Upper lobe of right lung (tissue), 1 donor: Measurements from ENCODE around the gene C16orf90. TPM values are rescaled to one million over a fixed set of nuclear protein-coding genes. Genes with fewer than 3 reads are reported as not detected.

ENCODE experiments used
- ATAC-seq: fragments of 200-7000 bp; cut with Tn5 transposase; one replicate; pipeline ENCODE4 v1.9.1; 2020; ENCODE audit warnings: mild to moderate bottlenecking, moderate library complexity
- DNase-seq: peaks from one replicate; pipeline ENCODE4 v3.0.0-alpha.2; 2020
- H3K27ac ChIP-seq: fragments of 200-600 bp; one replicate; pipeline ENCODE4 v1.8.0; 2022
- H3K27me3 ChIP-seq: fragments of 200-600 bp; one replicate; pipeline ENCODE4 v1.8.0; 2022; ENCODE audit warnings: mild to moderate bottlenecking
- H3K36me3 ChIP-seq: fragments of 200-600 bp; one replicate; pipeline ENCODE4 v1.8.0; 2022
- H3K4me1 ChIP-seq: fragments of 200-600 bp; one replicate; pipeline ENCODE4 v1.8.0; 2022
- H3K4me3 ChIP-seq: fragments of 200-600 bp; one replicate; pipeline ENCODE4 v1.8.0; 2022; ENCODE audit warnings: mild to moderate bottlenecking
- H3K9me3 ChIP-seq: fragments of 200-600 bp; one replicate; pipeline ENCODE4 v1.8.0; 2022
- intact Hi-C: fragments of 100-400 bp; cut with DNase I; formaldehyde crosslinking; loops from one replicate; pipeline ENCODE4 v1.11.0; 2022
- long read RNA-seq: library from polyadenylated mRNA; unstranded; transcript quantifications from one replicate; pipeline ENCODE4 v2.0.0, GENCODE V29; 2021
- total RNA-seq: library from RNA; stranded (reverse); fragmentation: NEBNext Ultra II Directional; extraction: Animal tissue kit (Norgen Biotek cat#: 25700); gene quantifications from one replicate; pipeline ENCODE4 v1.2.1, GENCODE V29; 2021
- TF ChIP-seq, protein P1 (sequence below): fragments of 200-600 bp; IDR thresholded peaks from one replicate; pipeline ENCODE4 v1.8.0; 2022; ENCODE audit warnings: antibody characterized with exemption
- donor health status: DM: no; HTN: yes; CAD: no; lungs with severe emphysema.

C16orf90 gene, protein sequence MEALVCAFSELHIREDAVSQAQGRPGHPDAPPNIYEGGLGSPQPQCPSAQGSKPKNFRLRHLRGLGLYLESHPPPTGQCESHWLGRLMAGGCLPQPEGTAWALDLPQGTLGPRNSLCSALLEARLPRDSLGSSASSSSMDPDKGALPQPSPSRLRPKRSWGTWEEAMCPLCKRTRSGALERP
- total RNA-seq, result not detected
- long read RNA-seq, result 0 reads

GRCh38 chr16:3495176-3495575 lies at the start of gene C16orf90:
Gene C16orf90, minus strand, starts transcription at chr16:3495489. Its CDS starts 68 bp downstream, at chr16:3495421.
- peak; percentile 32 for DNase-seq
- intact Hi-C loops, result no loop called here
- TF ChIP-seq, protein P1, sequence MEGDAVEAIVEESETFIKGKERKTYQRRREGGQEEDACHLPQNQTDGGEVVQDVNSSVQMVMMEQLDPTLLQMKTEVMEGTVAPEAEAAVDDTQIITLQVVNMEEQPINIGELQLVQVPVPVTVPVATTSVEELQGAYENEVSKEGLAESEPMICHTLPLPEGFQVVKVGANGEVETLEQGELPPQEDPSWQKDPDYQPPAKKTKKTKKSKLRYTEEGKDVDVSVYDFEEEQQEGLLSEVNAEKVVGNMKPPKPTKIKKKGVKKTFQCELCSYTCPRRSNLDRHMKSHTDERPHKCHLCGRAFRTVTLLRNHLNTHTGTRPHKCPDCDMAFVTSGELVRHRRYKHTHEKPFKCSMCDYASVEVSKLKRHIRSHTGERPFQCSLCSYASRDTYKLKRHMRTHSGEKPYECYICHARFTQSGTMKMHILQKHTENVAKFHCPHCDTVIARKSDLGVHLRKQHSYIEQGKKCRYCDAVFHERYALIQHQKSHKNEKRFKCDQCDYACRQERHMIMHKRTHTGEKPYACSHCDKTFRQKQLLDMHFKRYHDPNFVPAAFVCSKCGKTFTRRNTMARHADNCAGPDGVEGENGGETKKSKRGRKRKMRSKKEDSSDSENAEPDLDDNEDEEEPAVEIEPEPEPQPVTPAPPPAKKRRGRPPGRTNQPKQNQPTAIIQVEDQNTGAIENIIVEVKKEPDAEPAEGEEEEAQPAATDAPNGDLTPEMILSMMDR, result no peak
- Histone ChIP-seq H3K27me3 (no peaks in the 10 kb centered on the region), H3K27ac (no peak within 1 kb of the TSS), H3K9me3 (no peaks in the 10 kb centered on the region), H3K4me3 (no peak within 1 kb of the TSS), H3K36me3 (no peaks in the 10 kb centered on the region), H3K4me1 (no peaks in the 10 kb centered on the region)
- ATAC-seq, result no peak

GRCh38 chr16:3542601-3543373 lies 47.5 kb upstream of the C16orf90 start:
- peak; percentile 38 for DNase-seq
- no peaks in the 10 kb centered on the region for H3K27me3 ChIP-seq
- no peaks in the 10 kb centered on the region for H3K9me3 ChIP-seq
- intact Hi-C loops, result no loop called here
- peaks cover 8% of the 10 kb centered on the region for H3K36me3 ChIP-seq
- no peak for ATAC-seq
- H3K27ac ChIP-seq, result no peak overlapping the region
- no peaks in the 10 kb centered on the region for H3K4me1 ChIP-seq
- TF ChIP-seq, protein P1, result no peak
- H3K4me3 ChIP-seq, result no peak overlapping the region

DNA sequence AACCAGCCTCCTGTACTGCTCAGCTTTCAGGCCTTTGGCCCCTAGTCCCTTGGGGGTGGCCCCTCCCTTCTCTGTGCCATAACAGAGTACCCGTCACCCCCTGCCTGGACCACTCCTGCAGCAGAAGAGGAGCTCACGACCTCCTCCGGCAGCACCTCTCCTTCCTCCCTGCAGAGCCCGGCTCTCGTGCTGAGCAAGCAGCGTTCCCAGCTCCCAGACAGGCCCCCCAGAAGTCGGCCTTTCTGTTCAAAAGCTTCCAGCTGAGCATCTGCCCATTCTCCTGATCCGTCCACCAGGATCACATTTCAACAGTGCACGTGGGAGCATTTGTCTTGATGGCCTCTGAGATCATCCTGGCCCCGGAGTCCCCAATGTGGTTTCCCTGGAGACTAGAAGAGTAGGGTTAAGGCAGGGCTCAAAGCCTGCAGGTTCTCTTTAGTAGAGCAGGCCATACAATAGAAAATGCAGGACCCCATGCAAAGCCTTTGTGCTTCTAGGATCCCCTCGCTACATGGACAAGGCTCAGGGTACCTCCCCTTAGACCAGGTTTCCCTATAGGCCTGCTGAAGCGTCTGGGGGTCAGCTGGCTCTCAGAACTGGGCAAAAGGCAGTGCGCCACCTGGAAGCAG lies 46.4 kb upstream of the C16orf90 start:
- H3K4me1 ChIP-seq, result no peaks in the 10 kb centered on the region
- no peak overlapping the region for H3K4me3 ChIP-seq
- TF ChIP-seq, protein P1, result no peak
- no peaks in the 10 kb centered on the region for H3K9me3 ChIP-seq
- H3K27me3 ChIP-seq, result no peaks in the 10 kb centered on the region
- H3K36me3 ChIP-seq, result peaks cover 8% of the 10 kb centered on the region
- peak; percentile 51 for DNase-seq
- intact Hi-C loops, result no loop called here
- H3K27ac ChIP-seq, result no peak overlapping the region
- no peak for ATAC-seq

- Histone ChIP-seq H3K4me3 (no peak overlapping the region), H3K36me3 (peaks cover 26% of the 10 kb centered on the region), H3K9me3 (no peaks in the 10 kb centered on the region), H3K27me3 (no peaks in the 10 kb centered on the region), H3K4me1 (no peaks in the 10 kb centered on the region), H3K27ac (no peak overlapping the region)
- TF ChIP-seq, protein P1, result no peak
- DNase-seq (no peak), ATAC-seq (no peak)
- intact Hi-C loops, result no loop called here
These were observed 42.9 kb upstream of the C16orf90 start for GRCh38 chr16:3538222-3538621.

DNA sequence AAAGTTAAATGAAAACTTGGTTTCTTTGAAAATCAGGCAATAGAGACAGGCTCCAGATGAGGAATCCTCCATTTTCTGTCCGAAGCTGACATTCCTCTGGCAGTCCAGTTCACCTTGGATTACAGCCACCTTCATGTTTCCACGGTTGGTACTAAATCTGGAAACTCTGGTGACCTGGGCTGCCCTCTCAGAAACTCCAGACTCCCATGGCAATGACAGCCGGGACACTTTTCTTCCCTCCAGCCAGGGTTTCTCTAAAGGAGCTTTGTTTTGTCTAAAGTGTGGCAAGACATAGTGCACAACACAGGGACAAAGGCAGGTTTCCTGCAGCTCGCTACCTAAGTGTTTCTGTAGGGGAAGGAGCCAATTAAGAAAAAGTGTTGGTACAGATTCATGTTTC lies 41.6 kb upstream of the C16orf90 start:
- TF ChIP-seq, protein P1, result no peak
- intact Hi-C loops, result no loop called here
- H3K4me3 ChIP-seq, result no peak overlapping the region
- no peaks in the 10 kb centered on the region for H3K4me1 ChIP-seq
- no peaks in the 10 kb centered on the region for H3K9me3 ChIP-seq
- no peaks in the 10 kb centered on the region for H3K27me3 ChIP-seq
- peaks cover 39% of the 10 kb centered on the region for H3K36me3 ChIP-seq
- no peak overlapping the region for H3K27ac ChIP-seq
- DNase-seq, result no peak
- ATAC-seq, result no peak
